Skin of body (tissue), 2 donors: ENCODE results near the gene COA7. TPM values are rescaled to one million over a fixed set of nuclear protein-coding genes. Genes with fewer than 3 reads are reported as not detected.
"Not testable (repeated sequence)": the region's sequence is repeated elsewhere in the genome, so short reads cannot be mapped to it uniquely, and the experiment has no call there.

Experiments
- DNase-seq: peaks from one replicate; lab custom pipeline; 2025; lab: John Stamatoyannopoulos, UW
- total RNA-seq: library from RNA; depleted of rRNA; stranded (reverse); fragments of >200 nt; gene quantifications from one replicate; pipeline ENCODE4 v1.2.3, GENCODE V29; 2014

COA7 gene
- total RNA-seq, 1 donor from 2014 or later: 9.1 TPM

DNA sequence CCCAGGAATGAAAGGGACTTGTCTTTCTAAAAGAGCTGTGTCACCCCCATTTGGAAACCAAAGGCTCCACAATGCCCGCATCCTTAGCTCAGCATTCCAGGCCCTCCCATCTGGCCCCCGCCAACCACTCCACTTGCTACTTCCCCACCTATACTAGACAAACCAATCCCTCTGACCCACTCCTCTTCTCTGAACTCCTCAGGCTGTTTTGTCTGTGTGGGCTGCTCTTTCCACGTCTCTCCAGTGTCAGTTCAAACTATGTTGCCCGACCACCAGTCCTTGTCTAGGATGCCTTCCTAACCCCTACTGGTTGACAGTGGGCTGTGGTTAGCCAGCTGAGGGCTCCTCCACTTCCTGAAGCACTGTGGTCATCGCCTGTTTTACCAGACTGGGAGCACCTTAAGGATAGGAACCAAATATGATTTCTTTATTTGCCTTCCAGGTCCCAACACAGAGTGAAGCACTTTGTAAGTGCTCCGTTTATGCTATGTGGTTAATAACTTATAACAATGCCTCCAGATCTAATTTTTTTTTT is 8.1 kb upstream of the COA7 start:
- DNase-seq: no peak

DNA sequence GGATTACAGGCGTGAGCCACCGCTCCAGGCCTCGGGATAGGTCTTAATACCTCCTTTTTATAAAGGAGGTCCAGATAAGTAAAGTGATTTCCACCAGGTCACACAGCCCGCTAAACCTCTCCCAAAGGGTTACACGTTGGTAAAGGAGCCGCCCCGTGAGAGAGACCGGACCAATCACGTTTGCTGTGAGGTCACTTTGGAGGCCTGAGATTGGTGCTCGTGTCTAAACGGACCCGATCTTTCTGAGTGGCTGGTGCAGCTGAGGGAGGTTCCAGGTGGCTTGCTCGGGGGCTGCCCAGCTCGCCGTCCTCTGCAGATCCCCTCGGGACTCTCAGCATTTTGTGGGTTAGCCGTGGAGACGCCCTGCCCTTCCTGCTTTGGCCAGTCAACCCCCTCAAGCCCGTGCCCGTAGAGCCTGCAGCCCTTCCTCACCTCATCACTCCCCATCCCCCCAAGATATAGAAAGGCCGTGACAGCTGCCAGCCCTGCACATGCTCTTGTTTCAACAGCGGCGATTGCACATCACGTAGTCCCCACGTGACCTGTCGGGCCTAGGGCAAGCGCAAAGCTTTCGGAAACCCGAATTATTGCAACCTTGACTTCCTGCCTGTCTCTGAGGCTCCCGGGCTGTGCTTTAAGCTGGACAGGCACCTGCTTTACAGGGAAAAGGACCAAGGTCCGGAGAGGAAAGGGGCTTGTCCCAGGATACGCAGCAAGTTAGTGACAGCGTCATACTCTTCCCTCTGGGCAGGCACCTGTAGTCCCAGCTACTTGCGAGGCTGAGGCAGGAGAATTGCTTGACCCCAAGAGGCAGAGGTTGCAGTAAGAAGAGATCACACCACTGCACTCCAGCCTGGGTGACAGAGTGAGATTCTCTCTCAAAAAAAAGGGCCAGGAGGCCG is 5.0 kb upstream of the COA7 start:
- DNase-seq: peak; percentile 83

- DNase-seq: no peak
Measured at GRCh38 chr1:52695627-52696026, 2.5 kb downstream of the COA7 start.

DNA sequence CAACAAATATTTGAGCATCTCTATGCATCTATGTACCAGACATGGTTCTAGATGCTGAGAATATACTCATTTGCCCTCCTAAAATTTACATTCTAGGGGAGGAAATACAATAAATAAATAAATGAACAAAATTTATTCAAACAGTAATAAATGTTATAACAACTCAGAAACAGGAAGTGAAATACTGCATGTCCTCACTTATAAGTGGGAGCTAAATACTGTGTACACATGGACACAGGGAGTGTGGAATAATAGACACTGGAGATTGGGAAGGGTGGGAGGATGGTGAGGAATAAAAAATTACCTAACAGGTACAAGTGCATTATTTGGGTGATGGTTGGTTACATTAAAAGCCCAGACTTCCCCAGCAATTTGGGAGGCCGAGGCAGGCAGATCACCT is 4.3 kb downstream of the COA7 start:
- no peak for DNase-seq

DNA sequence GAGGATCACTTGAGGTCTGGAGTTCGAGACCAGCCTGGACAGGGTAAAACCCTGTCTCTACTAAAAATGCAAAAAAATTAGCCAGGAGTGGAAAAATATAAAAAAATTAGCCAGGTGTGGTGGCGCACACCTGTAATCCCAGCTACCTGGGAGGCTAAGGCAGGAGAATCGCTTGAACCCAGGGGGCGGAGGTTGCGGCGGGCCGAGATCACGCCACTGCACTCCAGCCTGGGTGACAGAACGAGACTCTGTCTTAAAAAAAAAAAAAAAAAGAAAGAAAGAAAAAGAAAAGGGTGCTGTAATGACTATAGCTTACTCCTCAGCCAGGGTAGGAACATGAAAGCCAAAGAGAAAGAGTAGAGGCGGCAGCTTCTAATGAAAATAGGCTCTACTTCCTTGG is 4.8 kb downstream of the COA7 start:
- not testable (repeated sequence) for DNase-seq

GRCh38 chr1:52692697-52693096 is 5.5 kb downstream of the COA7 start:
- no peak for DNase-seq

GRCh38 chr1:52691821-52692220 is 6.3 kb downstream of the COA7 start:
- no peak for DNase-seq

GRCh38 chr1:52686830-52687229 is 11.3 kb downstream of the COA7 start:
- no peak for DNase-seq

- DNase-seq: peak; percentile 15
Measured at GRCh38 chr1:52686261-52686751, 11.8 kb downstream of the COA7 start.

DNA sequence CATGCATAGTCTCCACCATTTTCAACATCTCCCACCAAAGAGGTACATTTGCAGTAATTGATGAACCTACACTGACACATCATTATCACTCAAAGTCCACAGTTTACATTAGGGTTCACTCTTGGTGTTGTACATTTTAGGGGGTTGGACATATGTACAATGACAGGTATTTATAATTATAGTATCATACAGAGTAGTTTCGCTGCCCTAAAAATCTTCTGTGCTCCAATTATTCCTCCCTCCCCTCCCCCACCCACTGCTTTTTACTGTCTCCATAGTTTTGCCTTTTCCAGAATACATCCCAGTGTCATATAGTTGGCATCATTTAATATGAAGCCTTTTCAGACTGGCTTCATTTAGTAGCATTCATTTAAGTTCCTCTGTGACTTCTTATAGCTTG is 13.6 kb downstream of the COA7 start:
- DNase-seq: no peak

GRCh38 chr1:52683367-52683940 is 14.7 kb downstream of the COA7 start:
- DNase-seq: no peak

- DNase-seq: no peak
Measured at GRCh38 chr1:52681136-52681535, 17.0 kb downstream of the COA7 start.

DNA sequence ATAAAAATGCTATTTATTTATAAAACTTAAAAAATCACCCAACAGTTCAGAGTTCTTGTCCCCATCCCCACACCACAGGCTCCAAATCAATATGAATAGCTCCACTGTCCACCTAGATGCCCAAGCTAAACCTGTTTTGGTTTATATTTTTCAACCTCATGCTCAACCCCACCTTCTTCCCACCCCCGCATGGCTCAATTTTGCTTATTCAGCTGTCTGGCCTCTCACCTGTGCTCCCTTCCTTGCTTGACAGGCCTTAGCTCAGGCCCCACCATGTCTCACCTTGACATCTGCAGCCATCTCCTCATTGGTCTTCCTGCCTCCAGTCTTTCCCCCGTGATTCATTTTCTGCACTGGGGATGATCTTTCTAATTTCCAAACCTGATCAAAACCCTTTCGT is 17.8 kb downstream of the COA7 start:
- DNase-seq: no peak

DNA sequence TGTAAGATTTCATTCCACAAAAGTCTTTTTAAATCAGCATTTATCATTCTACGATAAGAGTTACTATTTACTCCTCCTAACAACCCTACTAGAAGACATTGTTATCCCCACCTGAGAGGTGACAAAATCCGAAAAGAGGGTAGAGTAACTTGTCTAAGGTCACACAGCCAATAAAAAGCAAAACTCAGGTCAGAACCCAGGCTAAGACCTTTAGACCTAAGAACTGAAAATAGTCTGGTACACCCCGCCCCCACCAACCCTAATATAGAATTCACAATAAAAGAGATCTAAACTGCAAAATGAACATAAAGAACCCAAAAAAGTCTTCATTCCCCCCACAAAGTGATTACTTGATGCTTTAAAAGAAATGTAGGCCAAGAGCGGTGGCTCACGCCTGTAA is 18.6 kb downstream of the COA7 start:
- DNase-seq: no peak

GRCh38 chr1:52679048-52679447 is 19.1 kb downstream of the COA7 start:
- DNase-seq: no peak

- no peak for DNase-seq
Measured at GRCh38 chr1:52677076-52677806, 20.9 kb downstream of the COA7 start.

DNA sequence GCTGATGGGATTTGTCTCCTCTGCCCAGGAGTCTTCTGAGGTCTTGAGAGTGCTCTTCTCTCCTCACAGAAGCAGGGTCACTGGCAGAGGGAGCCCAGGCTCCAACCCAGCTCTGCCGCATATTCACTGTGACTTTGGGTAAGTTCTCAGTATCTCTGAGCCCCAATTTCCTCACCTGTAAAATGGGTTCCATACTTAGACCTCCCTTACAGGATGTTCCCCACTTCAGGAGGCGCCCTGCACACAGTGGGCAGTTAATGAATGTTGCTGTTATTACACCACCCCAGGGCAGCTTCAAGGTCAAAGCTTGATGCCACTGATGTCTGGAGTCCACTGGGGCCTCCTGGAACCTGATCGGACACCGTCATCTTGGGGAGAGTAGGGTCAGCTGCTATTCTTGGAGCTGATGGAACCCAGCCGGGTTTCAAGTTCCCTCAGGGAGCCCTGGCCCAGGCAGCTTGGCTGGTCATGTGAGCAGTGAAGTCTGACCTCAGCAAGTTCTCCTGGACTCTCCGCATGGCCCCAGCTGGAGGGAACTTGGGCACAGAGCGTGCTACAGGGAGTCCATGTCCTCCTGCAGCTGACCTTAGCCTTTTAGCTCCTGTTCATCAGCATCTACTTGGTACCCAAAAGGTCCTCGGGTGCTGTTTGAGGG is 21.8 kb downstream of the COA7 start:
- DNase-seq: no peak

DNA sequence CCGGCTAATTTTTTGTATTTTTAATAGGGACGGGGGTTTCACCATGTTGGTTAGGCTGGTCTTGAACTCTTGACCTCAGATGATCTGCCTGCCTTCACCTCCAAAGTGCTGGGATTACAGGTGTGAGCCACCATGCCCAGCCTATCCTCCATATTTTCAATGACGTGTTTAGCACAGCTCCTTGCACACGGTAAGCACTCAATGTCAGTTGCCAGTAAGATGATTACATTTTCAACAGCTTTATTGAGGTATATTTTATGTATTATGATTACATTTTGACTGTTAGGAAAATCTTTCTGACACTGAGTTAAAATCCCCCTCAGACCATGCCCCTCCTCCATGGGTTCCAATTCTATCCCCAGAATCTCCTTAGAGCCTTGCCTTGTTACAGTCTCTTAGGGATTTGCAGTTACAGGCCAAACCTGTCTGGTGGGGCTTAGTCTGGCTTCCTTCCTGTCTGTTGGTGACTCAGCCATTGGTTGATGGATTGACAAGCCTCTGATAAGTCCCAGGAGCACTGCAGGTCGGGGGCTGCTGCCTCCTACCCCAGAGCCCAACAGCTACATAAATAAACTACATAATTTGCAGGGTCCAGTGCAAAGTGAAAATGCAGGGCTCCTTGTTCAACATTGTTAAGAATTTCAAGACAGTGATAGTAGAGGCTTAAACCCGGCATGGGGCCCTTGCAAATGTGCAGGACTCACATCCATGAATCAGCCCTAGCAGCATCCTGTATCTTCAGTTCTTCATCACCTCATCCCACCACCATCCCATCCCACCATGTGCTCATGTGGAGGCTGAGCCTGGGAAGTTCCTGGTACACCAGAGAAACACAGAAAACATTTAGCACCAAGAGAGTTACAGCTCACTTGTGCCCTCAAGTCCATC is 23.4 kb downstream of the COA7 start:
- DNase-seq: no peak

DNA sequence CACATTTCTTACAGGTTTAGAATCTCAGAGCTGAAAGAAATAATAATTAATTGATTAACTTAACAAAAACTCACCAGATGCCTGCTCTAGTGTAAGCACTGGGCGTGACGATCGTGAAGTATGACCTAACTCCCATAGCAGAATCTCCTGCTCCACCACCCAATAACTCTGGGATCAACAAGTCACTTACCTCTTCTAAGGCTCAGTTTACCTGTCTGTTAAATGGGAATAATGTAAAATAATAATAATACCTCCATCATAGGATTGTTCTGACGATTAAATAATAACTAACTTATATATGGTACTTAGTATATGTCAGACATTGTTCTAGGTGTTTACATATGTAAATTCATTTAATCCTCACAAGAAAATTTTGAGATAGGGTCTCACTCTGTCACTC is 24.6 kb downstream of the COA7 start:
- no peak for DNase-seq

- no peak for DNase-seq
Measured at GRCh38 chr1:52672946-52673345, 25.2 kb downstream of the COA7 start.
